Vagina (tissue), 2 donors: ENCODE measurements around the gene GINS1.

Experiments
- CTCF ChIP-seq, 3 experiments: fragments of 450-650 bp in 2 of 3; fragments of 200-600 bp in 1 of 3; sonication (generic) in 1 of 3; IDR thresholded peaks; one replicate each; pipeline ENCODE4 v1.5.1; 2017 to 2019; ENCODE audit warnings: antibody characterized with exemption in 3 of 3, mild to moderate bottlenecking in 2 of 3, moderate library complexity in 2 of 3
- POLR2A ChIP-seq, 2 donors: fragments of 450-650 bp; IDR thresholded peaks; one replicate each; pipeline ENCODE4 v1.6.1; 2017; ENCODE audit warnings: antibody characterized with exemption in 2 of 2, mild to moderate bottlenecking in 2 of 2, moderate library complexity in 2 of 2
- POLR2AphosphoS5 ChIP-seq, 2 donors: sonication (generic); formaldehyde crosslinking; IDR thresholded peaks; one replicate each; pipeline ENCODE4 v1.9.0; 2017; ENCODE audit warnings: antibody characterized with exemption in 2 of 2, mild to moderate bottlenecking in 2 of 2, low read depth in 1 of 2; ENCODE audit not compliant: insufficient read depth in 1 of 2

GRCh38 chr20:25496165-25496967 is 88.9 kb downstream of the GINS1 start:
- TF ChIP-seq CTCF (IDR thresholded peaks at IDR 0.05) (no peak), POLR2A (IDR thresholded peaks at IDR 0.05) (no peak), POLR2AphosphoS5 (IDR thresholded peaks at IDR 0.05; ENCODE audit: insufficient read depth in 1 of 2, low read depth in 1 of 2) (no peak)
